ENCODE data around the gene TTYH3.

Gene TTYH3

GRCh38 chr7:2635810-2636701 is 4.3 kb downstream of the TTYH3 start:
- no peak for DNase-seq

GRCh38 chr7:2637066-2637471 is 5.3 kb downstream of the TTYH3 start:
- DNase-seq: no peak

- DNase-seq: no peak
Observed at GRCh38 chr7:2637505-2638223, 5.9 kb downstream of the TTYH3 start.

- DNase-seq: no peak
Observed at GRCh38 chr7:2638224-2638991, 6.6 kb downstream of the TTYH3 start.

GRCh38 chr7:2639181-2639681 is 7.4 kb downstream of the TTYH3 start:
- DNase-seq: no peak

GRCh38 chr7:2639695-2640481 is 8.1 kb downstream of the TTYH3 start:
- DNase-seq: no peak

- no peak for DNase-seq
Observed at GRCh38 chr7:2640482-2640830, 8.7 kb downstream of the TTYH3 start.

GRCh38 chr7:2640846-2641316 is 9.1 kb downstream of the TTYH3 start:
- no peak for DNase-seq

GRCh38 chr7:2641406-2642393 is 9.9 kb downstream of the TTYH3 start:
- DNase-seq: no peak

GRCh38 chr7:2643386-2644219 is 11.8 kb downstream of the TTYH3 start:
- DNase-seq: no peak

- no peak for DNase-seq
Observed at GRCh38 chr7:2644220-2644561, 12.4 kb downstream of the TTYH3 start.

- no peak for DNase-seq
Observed at GRCh38 chr7:2644562-2645273, 12.9 kb downstream of the TTYH3 start.

GRCh38 chr7:2645274-2645868 is 13.6 kb downstream of the TTYH3 start:
- no peak for DNase-seq

- DNase-seq: no peak
Observed at GRCh38 chr7:2646336-2646679, 14.5 kb downstream of the TTYH3 start.

- no peak for DNase-seq
Observed at GRCh38 chr7:2646680-2647571, 15.1 kb downstream of the TTYH3 start.

- DNase-seq: no peak
Observed at GRCh38 chr7:2647594-2648172, 15.9 kb downstream of the TTYH3 start.

- DNase-seq: no peak
Observed at GRCh38 chr7:2649139-2649838, 17.5 kb downstream of the TTYH3 start.
